Measurements from ENCODE around the gene SDF4.

SDF4 gene

GRCh38 chr1:1213345-1214265 lies 18.2 kb downstream of the SDF4 start, which contains the start of gene TNFRSF4:
TSS of gene TNFRSF4 (minus strand) at chr1:1214153. CDS start at chr1:1214127, 26 bp downstream.
- no peak for TF ChIP-seq CTCF (IDR thresholded peaks at IDR 0.05; ENCODE audit: low read depth, low read length)
- no peak for DNase-seq (ENCODE audit: extremely low read depth, low read depth)

GRCh38 chr1:1212780-1213344 lies 18.9 kb downstream of the SDF4 start:
- no peak for DNase-seq (ENCODE audit: extremely low read depth, low read depth)
- TF ChIP-seq CTCF (IDR thresholded peaks at IDR 0.05; ENCODE audit: low read depth, low read length) = no peak

- no peak for TF ChIP-seq CTCF (IDR thresholded peaks at IDR 0.05; ENCODE audit: low read depth, low read length)
- no peak for DNase-seq (ENCODE audit: extremely low read depth, low read depth)
These were observed 20.0 kb downstream of the SDF4 start for GRCh38 chr1:1211541-1212441.

- no peak for DNase-seq (ENCODE audit: extremely low read depth, low read depth)
- TF ChIP-seq CTCF (IDR thresholded peaks at IDR 0.05; ENCODE audit: low read depth, low read length) = no peak
These were observed 20.9 kb downstream of the SDF4 start for GRCh38 chr1:1210726-1211540.

GRCh38 chr1:1208713-1209433 lies 22.9 kb downstream of the SDF4 start:
- no peak for TF ChIP-seq CTCF (IDR thresholded peaks at IDR 0.05; ENCODE audit: low read depth, low read length)
- DNase-seq (ENCODE audit: extremely low read depth, low read depth) = no peak

- no peak for DNase-seq (ENCODE audit: extremely low read depth, low read depth)
- TF ChIP-seq CTCF (IDR thresholded peaks at IDR 0.05; ENCODE audit: low read depth, low read length) = no peak
These were observed 24.3 kb downstream of the SDF4 start for GRCh38 chr1:1207571-1207892.
